ENCODE measurements around the gene SEMA3F.

DNA sequence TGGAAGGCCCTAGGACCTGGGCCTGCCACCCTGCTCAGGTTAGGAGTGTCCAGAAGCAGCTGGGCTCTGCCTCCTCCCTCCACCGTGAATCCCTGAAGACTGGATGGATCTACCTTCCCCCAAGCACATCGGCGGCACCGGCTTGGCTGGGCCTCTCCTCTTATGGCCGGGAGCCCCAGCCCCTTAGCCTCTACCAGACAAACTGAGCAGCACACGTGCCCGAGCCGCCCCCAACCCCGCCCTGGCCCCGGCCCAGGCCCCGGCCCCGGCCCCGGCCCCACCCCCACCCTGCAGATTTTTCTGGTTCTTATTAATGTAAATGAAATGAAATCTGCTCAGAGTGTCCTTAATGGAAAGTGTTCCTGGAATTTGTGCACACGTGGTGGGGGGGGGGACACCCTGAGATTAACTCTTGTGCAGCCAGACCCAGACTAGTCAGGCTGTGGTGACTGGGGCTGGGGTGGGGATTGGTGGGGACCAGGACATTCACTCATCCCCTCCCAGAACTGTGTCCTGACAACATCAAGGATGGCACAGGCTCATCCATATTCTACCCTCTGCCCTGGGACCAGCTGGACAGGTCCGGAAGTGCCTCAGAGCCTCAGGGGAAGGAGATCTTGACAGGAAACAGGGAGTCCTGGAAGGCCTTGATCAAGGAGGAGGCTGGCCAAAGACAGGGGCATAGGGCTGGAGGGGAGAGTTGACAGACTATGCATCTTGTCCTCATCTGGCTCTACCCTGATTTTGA is 30.9 kb upstream of the SEMA3F start:
- TF ChIP-seq CTCF (IDR thresholded peaks at IDR 0.05; ENCODE audit: extremely low read depth in 1 of 2, insufficient read depth in 1 of 2, low read depth in 1 of 2, low read length in 2 of 2) = no peak
- TF ChIP-seq, protein P1, sequence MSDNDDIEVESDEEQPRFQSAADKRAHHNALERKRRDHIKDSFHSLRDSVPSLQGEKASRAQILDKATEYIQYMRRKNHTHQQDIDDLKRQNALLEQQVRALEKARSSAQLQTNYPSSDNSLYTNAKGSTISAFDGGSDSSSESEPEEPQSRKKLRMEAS (IDR thresholded peaks at IDR 0.05; ENCODE audit: insufficient read depth, insufficient read length) = no peak
- no peak for TF ChIP-seq EZH2 (IDR thresholded peaks at IDR 0.05; ENCODE audit: borderline replicate concordance, low read depth, low read length, severe bottlenecking)
- no peak for TF ChIP-seq POLR2AphosphoS5 (IDR thresholded peaks at IDR 0.05; ENCODE audit: insufficient read depth, low read depth, low read length)
- no peak for TF ChIP-seq POLR2A (IDR thresholded peaks at IDR 0.05; ENCODE audit: low read depth, low read length)
- no peak for TF ChIP-seq JUN (IDR thresholded peaks at IDR 0.05; ENCODE audit: borderline replicate concordance, insufficient read depth, insufficient read length, low read depth)

Data from endothelial cell of umbilical vein (primary cell).